ENCODE data around the gene LGALS8.

GRCh38 chr1:236502579-236502971, 21.2 kb upstream of the LGALS8 start:
- TF ChIP-seq CTCF (IDR thresholded peaks at IDR 0.05) = no peak
- TF ChIP-seq POLR2A (IDR thresholded peaks at IDR 0.05) = no peak
